NCI-H2029 treated with DMSO at 0.1 percent for 48 hours (cell line): ENCODE data around the gene CARD18.

Source experiments
- DNase-seq: peaks from one replicate; lab custom pipeline; 2025; lab: John Stamatoyannopoulos, UW

Gene CARD18

GRCh38 chr11:105139669-105140068 lies at the start of gene CARD18:
TSS of gene CARD18 (minus strand) at chr11:105139769. CDS start at chr11:105139726, 43 bp downstream.
- no peak for DNase-seq

- no peak for DNase-seq
Observed at GRCh38 chr11:105183987-105184386, 44.4 kb upstream of the CARD18 start.

DNA sequence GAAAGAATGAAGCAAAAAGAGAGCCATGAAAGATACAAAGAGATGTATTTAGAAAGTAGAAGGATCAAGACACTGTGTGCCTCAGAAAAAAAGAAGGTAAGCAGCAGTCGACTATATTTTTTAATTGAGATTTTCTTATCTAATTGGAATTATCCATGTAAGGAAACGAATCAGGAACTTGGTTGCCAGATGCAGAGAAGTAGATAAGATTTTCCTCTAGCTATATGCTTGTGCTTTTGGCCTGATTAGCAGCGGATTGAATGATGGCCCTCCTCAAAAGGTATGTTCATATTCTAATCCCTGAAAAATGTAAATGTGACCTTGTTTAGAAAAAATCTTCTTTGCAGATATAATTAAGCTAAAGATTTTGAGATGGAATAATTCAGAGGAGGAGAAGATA lies 43.9 kb upstream of the CARD18 start:
- DNase-seq: no peak

DNA sequence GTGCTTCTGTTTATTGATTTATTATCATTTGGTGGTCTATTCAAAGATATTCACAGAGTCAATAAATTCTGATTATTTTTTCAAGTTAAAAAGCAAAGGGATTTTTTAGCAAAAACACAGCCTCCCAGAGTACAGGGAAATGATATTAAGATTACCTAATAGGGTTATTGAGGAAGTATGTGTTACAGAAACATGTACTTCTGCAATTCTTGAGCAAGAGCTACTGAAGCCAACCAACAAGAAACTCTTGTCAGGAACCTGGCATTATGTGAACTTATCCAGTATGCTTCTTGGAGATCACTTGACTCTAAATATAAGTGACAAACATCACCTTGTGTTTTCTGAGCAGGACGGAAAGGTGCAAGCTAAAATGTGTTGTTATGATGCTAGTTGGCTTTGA lies 42.0 kb upstream of the CARD18 start:
- DNase-seq: no peak

DNA sequence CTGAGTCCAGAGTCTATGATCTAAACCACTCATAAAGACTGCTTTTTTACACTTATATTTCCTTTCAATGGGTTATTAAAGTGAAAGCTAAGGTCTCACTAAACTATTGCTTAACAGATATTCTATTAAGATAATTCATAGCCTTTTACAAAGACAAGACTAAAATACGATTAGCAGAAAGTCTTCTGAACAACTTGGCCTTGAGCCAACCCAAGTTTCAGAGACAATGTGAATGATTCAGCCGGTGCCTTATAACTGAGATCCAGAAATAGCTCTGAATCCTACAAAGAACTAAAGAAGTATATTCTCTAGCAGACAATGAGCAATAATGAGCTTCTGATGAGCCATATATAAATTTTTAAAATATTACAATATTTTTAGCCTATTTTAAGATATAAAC lies 41.5 kb upstream of the CARD18 start:
- DNase-seq: no peak

DNA sequence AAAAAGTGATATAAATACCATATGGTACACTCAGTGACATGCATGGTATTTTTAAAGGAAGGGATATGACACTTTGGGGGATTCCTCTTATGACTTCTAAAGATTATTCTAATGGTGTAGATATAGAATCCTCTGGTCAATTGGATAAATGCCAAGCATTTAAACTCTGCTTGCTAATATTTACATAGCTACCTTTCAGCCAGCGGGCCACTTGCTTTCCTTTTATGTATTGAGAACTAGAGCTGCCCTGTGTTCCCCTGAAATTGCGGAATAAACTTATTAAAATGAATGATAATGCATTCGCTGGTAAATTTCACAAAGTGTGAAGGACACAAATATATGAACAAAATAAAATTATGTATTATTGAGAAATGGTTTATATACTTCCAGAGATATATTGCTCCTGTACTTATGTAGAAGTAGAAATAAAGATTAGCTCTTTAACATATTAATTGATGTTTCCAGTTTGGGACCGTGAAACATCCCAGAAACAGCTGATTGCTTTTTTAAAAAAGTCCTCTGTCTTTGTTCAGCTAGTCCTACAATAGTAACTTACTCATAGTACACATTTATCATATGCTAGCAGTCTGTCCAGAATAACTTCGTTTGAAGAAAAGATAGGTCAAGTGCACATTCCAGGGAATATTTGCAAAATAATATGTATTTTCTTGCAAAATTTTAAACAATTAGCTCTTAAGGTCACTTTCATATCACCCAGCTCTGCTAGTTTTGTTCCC lies 40.1 kb upstream of the CARD18 start:
- DNase-seq: peak; percentile 1

- DNase-seq: no peak
Observed at GRCh38 chr11:105177658-105178057, 38.1 kb upstream of the CARD18 start.

GRCh38 chr11:105168457-105168856 lies 28.9 kb upstream of the CARD18 start:
- DNase-seq: no peak

DNA sequence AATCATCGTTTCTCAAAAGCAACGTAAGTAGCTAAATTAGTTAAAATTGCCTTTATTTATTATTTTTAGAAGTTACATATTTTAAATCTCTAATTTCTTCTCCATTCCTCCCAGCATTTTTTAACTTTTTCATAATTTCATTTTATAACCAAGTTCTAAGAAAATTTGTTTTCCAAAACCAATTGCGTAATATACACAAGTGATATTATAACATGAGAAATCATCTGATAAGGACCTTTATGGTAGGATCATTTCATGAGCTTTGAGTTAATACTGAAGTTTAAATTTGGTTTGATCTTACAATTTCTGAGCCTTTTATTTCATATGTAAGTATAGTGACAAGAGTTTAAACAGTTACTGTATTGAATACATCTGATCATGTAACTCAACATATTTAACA lies 27.7 kb upstream of the CARD18 start:
- DNase-seq: no peak

DNA sequence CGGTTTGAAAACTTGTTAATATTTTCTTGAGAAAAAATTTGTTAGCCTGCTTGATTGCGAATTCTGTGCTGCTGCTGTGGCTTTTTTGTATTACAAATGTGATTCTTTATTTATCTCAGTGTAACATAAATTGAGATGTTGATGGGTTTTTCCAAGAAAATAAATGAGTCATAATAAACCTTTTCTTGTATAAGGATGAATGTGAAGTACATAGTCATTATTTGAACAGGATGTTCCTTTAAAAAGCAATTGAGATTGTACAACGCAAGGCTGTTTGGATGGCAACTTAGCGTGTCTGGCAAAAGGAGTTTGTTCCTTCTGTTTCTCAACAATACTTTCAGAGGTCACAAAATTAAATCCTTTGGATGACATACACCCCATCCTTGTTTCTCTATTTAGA lies 24.6 kb upstream of the CARD18 start:
- DNase-seq: no peak

- no peak for DNase-seq
Observed at GRCh38 chr11:105162506-105162905, 22.9 kb upstream of the CARD18 start.

DNA sequence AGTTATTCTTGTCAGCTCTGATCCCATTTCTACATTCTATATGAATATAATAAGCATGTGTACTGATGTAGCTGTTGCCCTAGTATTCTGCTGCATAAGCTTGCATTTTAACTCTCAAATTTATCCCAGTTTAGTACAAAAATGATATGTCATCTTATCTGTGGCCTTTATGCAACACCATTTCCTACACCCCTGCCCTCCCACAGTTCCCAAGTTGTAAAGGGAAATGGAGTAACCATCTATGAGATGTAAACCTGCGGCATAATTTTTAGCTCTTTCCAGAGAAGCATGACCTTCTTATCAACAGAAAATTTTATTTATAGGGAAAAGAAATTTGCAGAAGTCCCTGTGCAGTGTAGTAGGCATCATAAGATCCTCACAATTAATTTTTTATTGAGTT lies 18.9 kb upstream of the CARD18 start:
- DNase-seq: no peak

DNA sequence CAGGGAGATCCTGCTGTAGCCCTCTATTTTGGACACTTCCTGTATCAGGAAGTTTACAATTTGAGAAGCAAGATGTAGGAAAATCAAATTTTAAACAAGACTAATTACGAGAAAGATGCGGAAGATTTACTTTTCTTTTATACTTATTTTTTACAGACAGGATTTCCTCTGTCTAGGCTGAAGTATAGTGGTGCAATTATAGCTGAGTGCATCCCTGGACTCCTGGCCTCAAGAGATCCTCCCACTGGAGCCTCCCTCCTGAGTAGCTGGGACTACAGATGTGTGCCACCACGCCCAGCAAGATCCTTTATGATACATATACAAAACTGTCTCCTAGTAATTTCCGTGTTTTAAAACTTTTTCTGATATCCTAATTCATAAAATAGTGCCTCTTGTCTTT lies 17.2 kb upstream of the CARD18 start:
- no peak for DNase-seq

GRCh38 chr11:105156231-105156630 lies 16.7 kb upstream of the CARD18 start:
- no peak for DNase-seq

DNA sequence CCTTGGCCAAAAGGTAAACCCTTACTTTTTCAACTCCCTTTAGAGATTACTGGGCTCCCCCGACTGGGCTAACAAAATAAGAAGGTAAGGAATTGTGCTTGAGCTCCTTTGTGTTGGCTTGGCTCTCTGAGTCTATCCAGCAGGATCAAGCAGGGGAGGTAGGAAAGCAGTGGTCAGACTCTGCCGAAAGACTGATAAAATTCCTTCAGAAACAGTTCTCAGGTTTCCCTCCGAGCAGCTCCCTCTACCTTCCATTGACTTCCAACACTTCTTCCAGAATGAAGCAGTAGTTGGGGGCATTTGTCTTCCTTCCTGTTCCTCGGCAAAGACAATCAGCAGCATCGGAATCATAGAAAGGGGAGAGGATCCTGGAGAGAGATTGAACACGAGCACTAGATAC lies 16.1 kb upstream of the CARD18 start:
- no peak for DNase-seq

GRCh38 chr11:105153392-105153791 lies 13.8 kb upstream of the CARD18 start:
- DNase-seq: no peak

- no peak for DNase-seq
Observed at GRCh38 chr11:105152560-105152959, 13.0 kb upstream of the CARD18 start.

GRCh38 chr11:105152021-105152512 lies 12.5 kb upstream of the CARD18 start:
- DNase-seq: no peak

GRCh38 chr11:105149477-105149876 lies 9.9 kb upstream of the CARD18 start:
- DNase-seq: no peak

DNA sequence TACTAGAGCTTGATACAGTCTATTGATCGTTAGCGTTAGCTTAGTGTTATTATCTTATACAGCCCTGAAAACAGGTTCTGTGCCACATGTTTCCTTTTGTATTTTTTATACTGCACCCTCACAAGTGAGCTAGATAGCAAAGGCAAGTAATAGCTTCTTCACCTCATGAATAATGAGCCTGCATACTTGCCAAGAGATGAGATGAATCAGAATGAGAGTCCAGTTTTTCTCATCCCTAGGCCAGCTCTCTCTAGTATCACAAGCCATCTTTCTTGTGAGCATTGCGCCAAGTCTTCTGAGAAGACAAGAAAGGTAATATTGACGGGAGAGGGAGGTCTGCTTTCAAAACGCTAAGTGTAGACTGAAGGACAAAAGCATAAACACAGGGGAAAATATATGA lies 8.7 kb upstream of the CARD18 start:
- no peak for DNase-seq

DNA sequence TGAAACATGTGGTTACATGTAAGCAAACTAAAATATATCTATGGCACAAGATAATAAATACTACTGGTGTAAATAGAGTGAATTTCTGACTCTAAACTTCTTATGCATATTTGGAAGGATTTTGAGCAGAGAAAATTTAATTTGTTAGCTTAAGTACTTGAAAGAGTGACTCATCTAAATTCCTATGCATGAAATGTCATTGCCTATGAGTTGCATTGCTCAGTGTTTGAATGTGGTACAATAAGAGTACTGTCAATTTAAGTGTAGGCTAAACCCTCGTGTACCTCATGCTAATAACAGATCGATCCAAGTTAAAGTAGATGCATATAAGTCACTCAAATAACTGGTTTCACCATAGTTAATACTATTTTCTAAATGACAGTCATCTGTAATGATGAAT lies 5.3 kb upstream of the CARD18 start:
- DNase-seq: no peak

DNA sequence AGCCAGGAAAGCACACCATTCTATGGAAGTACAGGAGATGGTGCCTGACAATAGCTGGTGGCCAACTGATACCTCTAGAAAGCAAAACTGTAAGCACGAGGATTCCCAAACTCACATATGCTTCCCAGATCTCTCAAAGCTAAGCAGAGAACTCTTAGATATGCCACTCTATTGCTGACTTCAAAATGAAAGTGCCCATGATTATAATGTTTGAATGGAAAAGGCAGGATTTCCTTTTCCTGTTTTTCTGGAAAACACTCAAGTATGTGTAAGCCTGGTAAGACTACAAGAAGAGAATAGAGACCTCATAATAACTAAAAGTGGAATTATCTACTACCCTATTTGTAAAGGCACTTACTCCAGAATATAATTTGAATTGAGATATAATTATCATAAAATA lies 2.6 kb upstream of the CARD18 start:
- DNase-seq: no peak

DNA sequence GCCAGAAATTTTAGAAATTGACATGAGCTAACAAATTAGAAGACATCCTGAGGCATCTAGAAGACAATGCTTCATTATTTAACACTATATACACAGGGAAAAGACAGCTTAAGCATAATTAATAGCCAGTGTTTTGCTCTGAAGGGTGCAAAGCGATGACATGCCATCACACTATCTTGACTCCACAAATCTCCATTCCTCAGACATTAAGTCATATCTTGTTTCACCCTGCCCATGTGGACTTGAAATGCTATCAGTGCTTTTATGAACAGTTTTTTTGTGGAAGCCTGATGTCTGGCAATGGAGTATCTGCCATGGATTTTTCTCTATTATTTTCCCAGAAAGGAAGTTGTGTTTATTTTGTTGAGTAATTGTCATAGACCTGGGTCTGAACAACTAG lies 2.3 kb downstream of the CARD18 start:
- DNase-seq: no peak

DNA sequence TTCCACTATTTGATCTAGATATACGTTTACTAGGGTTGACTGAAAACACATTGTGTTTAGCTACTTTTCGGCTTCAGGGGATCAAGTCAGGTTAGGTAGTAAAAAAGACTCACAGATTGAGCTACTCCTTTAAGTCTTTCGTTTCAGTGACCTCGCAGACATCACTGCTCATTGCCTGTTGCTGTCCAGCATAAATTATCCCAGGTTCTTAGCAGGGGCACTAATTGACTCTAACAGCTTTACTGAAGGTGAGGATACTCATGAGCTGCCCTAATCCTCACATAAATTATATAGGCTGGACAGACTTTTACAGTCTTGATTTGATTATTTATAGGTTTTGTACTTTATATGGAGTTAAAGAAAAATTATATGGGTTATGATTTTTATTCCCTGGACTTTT lies 3.7 kb downstream of the CARD18 start:
- no peak for DNase-seq
